Suprapubic skin (tissue), 4 donors: ENCODE measurements around the gene INPP5A. TPM values are rescaled to one million over a fixed set of nuclear protein-coding genes. Genes with fewer than 3 reads are reported as not detected.
A peak's percentile ranks its signal among the peaks of the same experiment; 100 is the strongest.

Source experiments
- DNase-seq, 2 donors: peaks; one replicate each; pipeline ENCODE4 v3.0.0-alpha.2; 2019; ENCODE audit warnings: low spot score in 2 of 2
- H3K27ac ChIP-seq: fragments of 200-600 bp; sonication (generic); one replicate; pipeline ENCODE4 v1.5.1; 2019
- H3K27me3 ChIP-seq: fragments of 200-600 bp; sonication (generic); one replicate; pipeline ENCODE4 v1.5.1; 2019
- H3K36me3 ChIP-seq: fragments of 200-600 bp; sonication (generic); one replicate; pipeline ENCODE4 v1.5.1; 2019
- H3K4me1 ChIP-seq: fragments of 200-600 bp; sonication (generic); one replicate; pipeline ENCODE4 v1.5.1; 2019
- H3K4me3 ChIP-seq: fragments of 200-600 bp; sonication (generic); one replicate; pipeline ENCODE4 v1.5.1; 2019; ENCODE audit warnings: mild to moderate bottlenecking
- H3K9me3 ChIP-seq: fragments of 200-600 bp; sonication (generic); one replicate; pipeline ENCODE4 v1.5.1; 2019
- CTCF ChIP-seq, 2 donors: fragments of 200-600 bp in 1 of 2; fragments of 450-650 bp in 1 of 2; sonication (generic) in 1 of 2; IDR thresholded peaks; one replicate each; pipeline ENCODE4 v1.5.1; 2016 to 2019; ENCODE audit warnings: antibody characterized with exemption in 2 of 2, mild to moderate bottlenecking in 1 of 2, moderate library complexity in 1 of 2
- EP300 ChIP-seq: sonication (generic); formaldehyde crosslinking; IDR thresholded peaks from one replicate; pipeline ENCODE4 v1.6.1; 2017; ENCODE audit warnings: antibody characterized with exemption
- POLR2A ChIP-seq, 2 donors: fragments of 450-650 bp; IDR thresholded peaks; one replicate each; pipeline ENCODE4 v1.6.1; 2017; ENCODE audit warnings: antibody characterized with exemption in 2 of 2, mild to moderate bottlenecking in 2 of 2, moderate library complexity in 2 of 2
- POLR2AphosphoS5 ChIP-seq, 3 donors: sonication (generic); formaldehyde crosslinking; IDR thresholded peaks; one replicate each; pipeline ENCODE4 v1.6.1; 2017; ENCODE audit warnings: antibody characterized with exemption in 3 of 3
- WGBS: methylation state at CpG from one replicate; pipeline ENCODE4 v1.1.5; 2018; 5-methylcytosine and 5-hydroxymethylcytosine counted together
- total RNA-seq, 4 donors: library from RNA; depleted of rRNA; stranded (reverse); fragments of >200 nt; gene quantifications; one replicate each; pipeline ENCODE4 v1.1.0, GENCODE V29; 2016

INPP5A gene
- total RNA-seq, 4 donors from 2014 or later = 28.1 to 39.1 (median 32.3) TPM

GRCh38 chr10:132499367-132499685, 38.3 kb upstream of the INPP5A start:
- no peak overlapping the region for H3K27ac ChIP-seq
- H3K9me3 ChIP-seq = no peaks in the 10 kb centered on the region
- H3K4me3 ChIP-seq = no peak overlapping the region
- H3K4me1 ChIP-seq = peaks cover 21% of the 10 kb centered on the region
- peaks cover 28% of the 10 kb centered on the region for H3K27me3 ChIP-seq
- 93% methylated on average over 8 of the region's 10 CpGs for WGBS
- TF ChIP-seq CTCF (IDR thresholded peaks at IDR 0.05) (no peak), POLR2A (IDR thresholded peaks at IDR 0.05) (no peak), EP300 (no peak), POLR2AphosphoS5 (IDR thresholded peaks at IDR 0.05) (no peak)
- H3K36me3 ChIP-seq = no peaks in the 10 kb centered on the region
- peak; percentile 41 to 45 for DNase-seq

GRCh38 chr10:132500781-132501415, 36.7 kb upstream of the INPP5A start:
- Histone ChIP-seq H3K4me3 (no peak overlapping the region), H3K36me3 (no peaks in the 10 kb centered on the region)
- WGBS = 81% methylated on average over 14 of the region's 14 CpGs

GRCh38 chr10:132502544-132503300, 34.9 kb upstream of the INPP5A start:
- WGBS = 84% methylated on average over 26 of the region's 32 CpGs
- DNase-seq = peak; percentile 24 to 71
- Histone ChIP-seq H3K4me3 (no peak overlapping the region), H3K27me3 (peaks cover 14% of the 10 kb centered on the region), H3K4me1 (peaks cover 13% of the 10 kb centered on the region), H3K9me3 (no peaks in the 10 kb centered on the region), H3K36me3 (no peaks in the 10 kb centered on the region), H3K27ac (no peak overlapping the region)
- no peak for TF ChIP-seq POLR2AphosphoS5 (IDR thresholded peaks at IDR 0.05)
- no peak for TF ChIP-seq EP300
- no peak for TF ChIP-seq POLR2A (IDR thresholded peaks at IDR 0.05)
- TF ChIP-seq CTCF (IDR thresholded peaks at IDR 0.05) = no peak

More at GRCh38 chr10:132500781-132501415, 36.7 kb upstream of the INPP5A start:
- H3K27ac ChIP-seq = no peak overlapping the region
- peaks cover 13% of the 10 kb centered on the region for H3K4me1 ChIP-seq
- DNase-seq = peak; percentile 23 to 26
- peaks cover 28% of the 10 kb centered on the region for H3K27me3 ChIP-seq
- H3K9me3 ChIP-seq = no peaks in the 10 kb centered on the region
- TF ChIP-seq EP300 = no peak
- no peak for TF ChIP-seq POLR2AphosphoS5 (IDR thresholded peaks at IDR 0.05)
- TF ChIP-seq POLR2A (IDR thresholded peaks at IDR 0.05) = no peak
- TF ChIP-seq CTCF (IDR thresholded peaks at IDR 0.05) = no peak

GRCh38 chr10:132503581-132504421, 33.8 kb upstream of the INPP5A start:
- Histone ChIP-seq H3K27me3 (peaks cover 8% of the 10 kb centered on the region), H3K9me3 (no peaks in the 10 kb centered on the region), H3K4me3 (no peak overlapping the region), H3K4me1 (peaks cover 12% of the 10 kb centered on the region), H3K27ac (no peak overlapping the region), H3K36me3 (no peaks in the 10 kb centered on the region)
- DNase-seq = peak; percentile 43 to 72
- TF ChIP-seq POLR2AphosphoS5 (IDR thresholded peaks at IDR 0.05) (no peak), POLR2A (IDR thresholded peaks at IDR 0.05) (no peak), CTCF (IDR thresholded peaks at IDR 0.05) (no peak), EP300 (no peak)
- 77% methylated on average over 9 of the region's 15 CpGs for WGBS
